Activated naive CD8-positive, alpha-beta T cell treated with anti-CD3 and anti-CD28 coated beads, Interleukin-2, amount 50 U/mL, for 24 hours (primary cell): ENCODE results near the gene TNFSF4.

ENCODE experiments used
- ATAC-seq: fragments of 150-1000 bp; cut with Tn5 transposase; one replicate; pipeline ENCODE4 v1.10.0; 2021
- DNase-seq: peaks from one replicate; pipeline ENCODE4 v3.0.0; 2021
- H3K27ac Mint-ChIP-seq: one replicate; pipeline ENCODE4 v1.8.0; 2021; ENCODE audit warnings: mild to moderate bottlenecking, mixed read lengths
- H3K27me3 Mint-ChIP-seq: one replicate; pipeline ENCODE4 v1.8.0; 2021; ENCODE audit warnings: mixed read lengths
- H3K36me3 Mint-ChIP-seq: one replicate; pipeline ENCODE4 v1.8.0; 2021; ENCODE audit warnings: low read depth, mixed read lengths
- H3K4me1 Mint-ChIP-seq: one replicate; pipeline ENCODE4 v1.8.0; 2021; ENCODE audit warnings: mixed read lengths
- H3K4me3 Mint-ChIP-seq: one replicate; pipeline ENCODE4 v1.8.0; 2021; ENCODE audit warnings: mild to moderate bottlenecking, moderate library complexity, mixed read lengths
- H3K9me3 Mint-ChIP-seq: one replicate; pipeline ENCODE4 v1.8.0; 2021; ENCODE audit warnings: mixed read lengths

Gene TNFSF4

GRCh38 chr1:173195596-173196088 is 11.5 kb downstream of the TNFSF4 start:
- DNase-seq: peak; percentile 78
- Mint-ChIP-seq H3K4me3 (no peak overlapping the region), H3K36me3 (peaks cover 2% of the 10 kb centered on the region), H3K9me3 (no peaks in the 10 kb centered on the region), H3K27ac (peak overlapping the region; percentile 79), H3K27me3 (no peaks in the 10 kb centered on the region), H3K4me1 (peaks cover 46% of the 10 kb centered on the region)
- peak; percentile 94 for ATAC-seq

DNA sequence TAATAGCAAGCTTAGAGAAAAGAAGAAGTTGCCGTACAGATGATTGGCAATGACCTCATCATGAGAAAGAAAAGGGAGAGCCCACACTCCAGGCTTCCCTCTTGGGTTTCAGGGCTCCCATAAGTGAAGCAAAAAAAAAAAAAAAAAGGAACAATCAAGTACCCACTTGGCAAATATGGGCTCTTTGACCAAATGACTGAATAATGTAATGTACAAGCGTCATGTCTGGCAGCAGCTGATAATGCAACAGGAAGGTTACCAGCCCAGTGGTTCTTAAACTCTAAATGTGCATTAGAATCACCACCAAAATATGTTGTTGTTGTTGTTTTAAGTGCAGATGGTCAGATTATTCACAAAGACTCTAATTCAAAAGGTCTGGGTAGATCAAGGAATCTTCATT is 13.5 kb downstream of the TNFSF4 start:
- DNase-seq: no peak
- Mint-ChIP-seq H3K27me3 (no peaks in the 10 kb centered on the region), H3K4me1 (peaks cover 49% of the 10 kb centered on the region), H3K36me3 (peaks cover 2% of the 10 kb centered on the region), H3K27ac (no peak overlapping the region), H3K9me3 (no peaks in the 10 kb centered on the region), H3K4me3 (no peak overlapping the region)
- no peak for ATAC-seq

DNA sequence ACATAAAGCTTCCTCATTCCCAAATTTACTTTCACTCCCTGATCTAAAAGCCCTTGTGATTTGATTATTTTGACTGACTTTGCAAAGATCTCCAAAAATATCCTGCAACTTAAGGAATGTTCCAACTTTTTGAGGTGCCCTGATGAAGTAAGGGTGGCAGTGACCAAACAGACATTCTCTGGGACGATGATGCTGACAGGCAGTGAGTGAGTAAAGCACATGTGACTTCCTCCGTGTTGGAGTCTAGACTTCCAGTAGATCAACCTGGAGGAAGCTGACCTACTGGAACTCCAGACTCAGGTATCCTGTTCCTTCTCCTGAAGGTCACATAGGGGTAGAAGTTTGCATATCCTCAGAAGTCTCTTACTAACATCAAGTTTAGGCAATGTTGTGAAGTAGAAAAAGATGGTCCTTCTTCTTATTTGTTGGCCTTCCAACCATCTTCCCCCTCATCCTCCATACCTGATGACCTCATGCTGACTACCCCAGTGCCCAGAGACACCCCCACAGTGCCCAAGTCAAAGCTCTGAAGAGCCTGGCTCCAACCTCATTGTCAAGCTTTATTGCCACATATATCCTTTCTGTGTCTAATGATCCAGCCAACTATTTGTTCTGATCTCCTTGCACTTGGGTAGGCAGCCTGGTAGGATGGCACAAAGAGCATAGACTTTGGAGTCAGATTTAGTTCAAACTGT is 16.0 kb downstream of the TNFSF4 start:
- H3K4me3 Mint-ChIP-seq: no peak overlapping the region
- H3K27ac Mint-ChIP-seq: no peak overlapping the region
- no peaks in the 10 kb centered on the region for H3K9me3 Mint-ChIP-seq
- peaks cover 36% of the 10 kb centered on the region for H3K4me1 Mint-ChIP-seq
- ATAC-seq (no peak), DNase-seq (no peak)
- H3K36me3 Mint-ChIP-seq: peaks cover 4% of the 10 kb centered on the region
- H3K27me3 Mint-ChIP-seq: no peaks in the 10 kb centered on the region

DNA sequence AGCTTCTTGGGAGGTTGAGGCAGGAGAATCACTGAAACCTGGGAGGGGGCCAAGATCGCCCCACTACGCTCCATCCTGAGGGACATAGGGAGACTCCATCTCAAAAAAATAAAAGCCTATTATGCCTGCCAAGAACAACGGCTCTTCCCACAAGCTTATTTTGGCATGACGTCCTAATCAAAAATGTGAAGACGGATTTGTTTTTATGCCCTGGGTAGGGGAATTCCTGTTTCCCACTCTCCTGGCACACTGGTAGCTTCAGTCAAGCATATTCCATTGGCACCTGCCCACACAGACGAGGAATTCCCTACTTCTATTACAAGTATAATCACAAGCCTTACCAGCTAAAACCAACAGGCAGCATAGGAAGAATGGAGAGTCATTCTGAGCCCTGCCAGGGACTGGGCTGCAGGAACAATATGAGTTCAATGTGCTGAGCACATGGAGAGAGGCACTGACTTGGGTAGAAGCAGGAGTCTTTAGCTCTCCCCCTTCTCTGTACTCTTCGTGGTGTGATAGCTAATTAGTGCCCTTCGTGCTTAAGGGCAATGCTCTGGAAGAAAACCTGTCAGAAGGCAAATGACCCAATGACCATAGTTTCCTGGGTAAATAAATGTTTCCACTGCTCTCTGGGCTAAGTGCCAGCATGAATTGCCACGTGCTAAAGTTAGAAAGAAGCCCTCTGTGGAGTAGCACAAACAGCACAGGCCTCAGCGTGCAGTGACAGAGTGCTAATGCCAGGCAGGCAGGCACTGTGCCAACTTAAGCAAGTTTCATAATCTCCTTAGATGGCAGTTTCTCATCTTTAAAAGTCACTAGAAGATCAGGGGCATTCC is 16.8 kb downstream of the TNFSF4 start:
- peak; percentile 45 for ATAC-seq
- Mint-ChIP-seq H3K4me1 (peaks cover 28% of the 10 kb centered on the region), H3K27ac (peak overlapping the region; percentile 13), H3K36me3 (peaks cover 4% of the 10 kb centered on the region), H3K4me3 (no peak overlapping the region), H3K27me3 (no peaks in the 10 kb centered on the region), H3K9me3 (no peaks in the 10 kb centered on the region)
- no peak for DNase-seq

- Mint-ChIP-seq H3K9me3 (no peaks in the 10 kb centered on the region), H3K4me3 (no peak overlapping the region), H3K27ac (no peak overlapping the region), H3K27me3 (no peaks in the 10 kb centered on the region), H3K4me1 (peaks cover 14% of the 10 kb centered on the region), H3K36me3 (peaks cover 4% of the 10 kb centered on the region)
- no peak for ATAC-seq
- no peak for DNase-seq
Measured at GRCh38 chr1:173187671-173188237, 19.4 kb downstream of the TNFSF4 start.

DNA sequence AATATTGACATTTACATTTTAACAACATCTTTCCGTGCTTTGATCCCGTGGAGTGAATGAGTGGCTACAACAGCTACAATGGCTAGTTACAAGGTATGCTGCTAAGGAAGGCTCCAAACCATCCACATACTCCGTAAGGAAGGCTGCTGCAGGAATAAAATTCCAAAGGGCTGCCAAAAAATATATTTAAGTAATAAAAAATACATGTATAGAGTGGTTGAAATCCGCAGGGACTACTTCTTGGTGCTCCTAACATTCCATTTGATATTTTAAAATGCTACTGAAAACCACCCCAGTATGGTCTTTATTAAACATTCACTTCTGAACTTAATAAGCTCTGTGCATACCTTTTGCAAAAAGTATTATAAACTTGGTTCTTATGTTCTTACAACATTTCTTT is 25.3 kb downstream of the TNFSF4 start:
- peaks cover 4% of the 10 kb centered on the region for H3K9me3 Mint-ChIP-seq
- no peak overlapping the region for H3K27ac Mint-ChIP-seq
- H3K27me3 Mint-ChIP-seq: no peaks in the 10 kb centered on the region
- peaks cover 2% of the 10 kb centered on the region for H3K36me3 Mint-ChIP-seq
- H3K4me3 Mint-ChIP-seq: no peak overlapping the region
- DNase-seq: no peak
- ATAC-seq: no peak
- H3K4me1 Mint-ChIP-seq: no peaks in the 10 kb centered on the region

GRCh38 chr1:173176246-173176645 is 30.9 kb downstream of the TNFSF4 start:
- Mint-ChIP-seq H3K27me3 (no peaks in the 10 kb centered on the region), H3K36me3 (peaks cover 9% of the 10 kb centered on the region), H3K4me1 (no peaks in the 10 kb centered on the region), H3K4me3 (no peak overlapping the region), H3K9me3 (peaks cover 25% of the 10 kb centered on the region), H3K27ac (no peak overlapping the region)
- DNase-seq (no peak), ATAC-seq (no peak)

- DNase-seq: no peak
- Mint-ChIP-seq H3K27ac (no peak overlapping the region), H3K9me3 (peaks cover 30% of the 10 kb centered on the region), H3K4me3 (no peak overlapping the region), H3K4me1 (no peaks in the 10 kb centered on the region), H3K27me3 (peaks cover 2% of the 10 kb centered on the region), H3K36me3 (peaks cover 11% of the 10 kb centered on the region)
- ATAC-seq: no peak
Measured at GRCh38 chr1:173175514-173176145, 31.5 kb downstream of the TNFSF4 start.

- H3K4me3 Mint-ChIP-seq: no peak overlapping the region
- H3K9me3 Mint-ChIP-seq: peaks cover 26% of the 10 kb centered on the region
- peaks cover 11% of the 10 kb centered on the region for H3K36me3 Mint-ChIP-seq
- no peaks in the 10 kb centered on the region for H3K4me1 Mint-ChIP-seq
- DNase-seq (no peak), ATAC-seq (no peak)
- no peak overlapping the region for H3K27ac Mint-ChIP-seq
- peaks cover 2% of the 10 kb centered on the region for H3K27me3 Mint-ChIP-seq
Measured at GRCh38 chr1:173173388-173173787, 33.7 kb downstream of the TNFSF4 start.

DNA sequence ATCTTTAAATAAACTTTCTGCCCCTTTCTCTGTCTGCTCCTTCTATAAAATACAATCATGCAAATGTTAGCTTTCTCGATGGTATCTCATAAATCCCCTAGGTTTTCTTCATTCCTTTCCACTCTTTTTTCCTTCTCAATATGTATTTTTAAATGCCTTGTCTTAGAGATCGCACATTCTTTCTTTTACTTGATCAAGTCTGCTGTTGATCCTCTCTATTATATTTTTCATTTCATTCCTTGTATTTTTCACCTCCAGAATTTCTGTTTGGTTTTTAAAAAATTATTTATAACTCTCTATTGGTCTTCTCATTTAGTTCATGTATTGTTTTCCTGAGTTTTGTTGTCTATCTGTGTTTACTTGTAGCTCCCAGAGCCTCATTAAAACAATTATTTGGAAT is 36.0 kb downstream of the TNFSF4 start:
- peaks cover 2% of the 10 kb centered on the region for H3K27me3 Mint-ChIP-seq

DNA sequence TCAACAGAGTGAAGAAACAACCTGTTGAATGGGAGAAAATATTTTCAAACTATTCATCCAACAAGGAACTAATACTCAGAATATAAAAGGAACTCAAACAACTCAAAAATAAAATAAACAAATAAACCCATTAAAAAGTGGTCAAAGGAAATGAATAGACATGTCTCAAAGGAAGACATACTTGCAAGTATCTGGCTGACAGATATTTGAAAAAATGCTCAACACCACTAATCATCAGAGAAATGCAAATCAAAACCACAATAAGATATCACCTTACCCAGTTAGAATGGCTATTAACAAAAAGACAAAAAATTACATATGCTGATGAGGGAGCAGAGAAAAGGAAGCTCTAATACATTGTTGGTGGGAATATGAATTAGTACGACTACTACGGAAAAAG is 38.2 kb downstream of the TNFSF4 start:
- DNase-seq (no peak), ATAC-seq (no peak)
- Mint-ChIP-seq H3K9me3 (peaks cover 12% of the 10 kb centered on the region), H3K36me3 (peaks cover 7% of the 10 kb centered on the region), H3K4me3 (no peak overlapping the region), H3K27me3 (peaks cover 2% of the 10 kb centered on the region), H3K27ac (no peak overlapping the region), H3K4me1 (no peaks in the 10 kb centered on the region)

More for the DNA sequence above, 36.0 kb downstream of the TNFSF4 start:
- Mint-ChIP-seq H3K4me1 (no peaks in the 10 kb centered on the region), H3K9me3 (peaks cover 23% of the 10 kb centered on the region), H3K36me3 (peaks cover 11% of the 10 kb centered on the region), H3K27ac (no peak overlapping the region), H3K4me3 (no peak overlapping the region)
- ATAC-seq (no peak), DNase-seq (no peak)

GRCh38 chr1:173164686-173165085 is 42.4 kb downstream of the TNFSF4 start:
- DNase-seq (no peak), ATAC-seq (no peak)
- H3K27ac Mint-ChIP-seq: no peak overlapping the region
- no peak overlapping the region for H3K4me3 Mint-ChIP-seq
- no peaks in the 10 kb centered on the region for H3K9me3 Mint-ChIP-seq
- H3K4me1 Mint-ChIP-seq: peaks cover 5% of the 10 kb centered on the region
- H3K36me3 Mint-ChIP-seq: no peaks in the 10 kb centered on the region
- H3K27me3 Mint-ChIP-seq: no peaks in the 10 kb centered on the region

- Mint-ChIP-seq H3K9me3 (no peaks in the 10 kb centered on the region), H3K27ac (no peak overlapping the region), H3K4me1 (peaks cover 5% of the 10 kb centered on the region), H3K27me3 (no peaks in the 10 kb centered on the region), H3K36me3 (no peaks in the 10 kb centered on the region), H3K4me3 (no peak overlapping the region)
- no peak for ATAC-seq
- DNase-seq: no peak
Measured at GRCh38 chr1:173164178-173164577, 43.0 kb downstream of the TNFSF4 start.

GRCh38 chr1:173163222-173163621 is 43.9 kb downstream of the TNFSF4 start:
- no peak overlapping the region for H3K27ac Mint-ChIP-seq
- no peaks in the 10 kb centered on the region for H3K27me3 Mint-ChIP-seq
- ATAC-seq (no peak), DNase-seq (no peak)
- peaks cover 5% of the 10 kb centered on the region for H3K4me1 Mint-ChIP-seq
- H3K36me3 Mint-ChIP-seq: no peaks in the 10 kb centered on the region
- no peak overlapping the region for H3K4me3 Mint-ChIP-seq
- H3K9me3 Mint-ChIP-seq: no peaks in the 10 kb centered on the region
